Neural progenitor cell (in vitro differentiated cells): ENCODE data around the gene POC1A. TPM values are rescaled to one million over a fixed set of nuclear protein-coding genes. Genes with fewer than 3 reads are reported as not detected.

Experiments
- DNase-seq: peaks from one replicate; pipeline ENCODE4 v3.0.0-alpha.2; 2016; ENCODE audit warnings: low spot score
- H2AFZ ChIP-seq: fragments of 200-600 bp; sonication (generic); replicated peaks from 2 replicates; pipeline ENCODE4 v1.6.1; 2016; ENCODE audit warnings: antibody characterized with exemption
- H3F3A ChIP-seq: fragments of 200-600 bp; sonication (generic); 2 replicates; pipeline ENCODE4 v1.6.1; 2016; ENCODE audit warnings: antibody characterized with exemption, low read depth
- H3K27ac ChIP-seq: fragments of 200-600 bp; sonication (generic); 2 replicates; pipeline ENCODE4 v1.5.1; 2016; ENCODE audit warnings: mild to moderate bottlenecking
- H3K27me3 ChIP-seq: fragments of 200-600 bp; sonication (generic); 2 replicates; pipeline ENCODE4 v1.6.1; 2016; ENCODE audit warnings: mild to moderate bottlenecking, moderate library complexity
- H3K36me3 ChIP-seq: fragments of 200-600 bp; sonication (generic); 2 replicates; pipeline ENCODE4 v1.5.1; 2016
- H3K4me1 ChIP-seq: fragments of 200-600 bp; sonication (generic); 2 replicates; pipeline ENCODE4 v1.6.1; 2016; ENCODE audit warnings: mixed run types
- H3K4me2 ChIP-seq: fragments of 200-600 bp; sonication (generic); 2 replicates; pipeline ENCODE4 v1.6.1; 2016
- H3K4me3 ChIP-seq: fragments of 200-600 bp; sonication (generic); 2 replicates; pipeline ENCODE4 v1.5.1; 2016
- H3K79me2 ChIP-seq: fragments of 200-600 bp; sonication (generic); 2 replicates; pipeline ENCODE4 v1.6.1; 2016; ENCODE audit warnings: low read depth
- H3K9ac ChIP-seq: fragments of 200-600 bp; sonication (generic); 2 replicates; pipeline ENCODE4 v1.6.1; 2016
- H3K9me3 ChIP-seq: fragments of 200-600 bp; sonication (generic); 2 replicates; pipeline ENCODE4 v1.5.1; 2016; ENCODE audit warnings: low read depth
- H4K20me1 ChIP-seq: fragments of 200-600 bp; sonication (generic); 2 replicates; pipeline ENCODE4 v1.6.1; 2016; ENCODE audit warnings: low read depth
- H3K27ac Mint-ChIP-seq: 3 replicates; pipeline ENCODE4 v1.8.0; 2021; ENCODE audit warnings: mixed read lengths
- H3K27me3 Mint-ChIP-seq: 2 replicates; pipeline ENCODE4 v1.8.0; 2022; ENCODE audit warnings: low read depth, mild to moderate bottlenecking, inconsistent platforms, moderate library complexity, mixed read lengths; ENCODE audit not compliant: insufficient read depth
- H3K36me3 Mint-ChIP-seq: 3 replicates; pipeline ENCODE4 v1.8.0; 2021; ENCODE audit warnings: mixed read lengths
- H3K4me1 Mint-ChIP-seq: 3 replicates; pipeline ENCODE4 v1.8.0; 2021; ENCODE audit warnings: mixed read lengths
- H3K4me3 Mint-ChIP-seq: 3 replicates; pipeline ENCODE4 v1.8.0; 2021; ENCODE audit warnings: mild to moderate bottlenecking, moderate library complexity, mixed read lengths
- H3K9me3 Mint-ChIP-seq: 3 replicates; pipeline ENCODE4 v1.8.0; 2020; ENCODE audit warnings: mixed read lengths
- CTCF ChIP-seq: fragments of 200-600 bp; sonication (generic); IDR thresholded peaks from 2 replicates; pipeline ENCODE4 v1.5.1; 2017; ENCODE audit warnings: antibody characterized with exemption, mild to moderate bottlenecking
- EZH2 ChIP-seq: fragments of 200-600 bp; sonication (generic); IDR thresholded peaks from 2 replicates; pipeline ENCODE4 v1.6.1; 2017; ENCODE audit warnings: antibody characterized with exemption, mild to moderate bottlenecking, moderate library complexity
- EZH2phosphoT487 ChIP-seq: fragments of 200-600 bp; sonication (generic); IDR thresholded peaks from 2 replicates; pipeline ENCODE4 v1.6.1; 2017; ENCODE audit warnings: antibody characterized with exemption
- total RNA-seq: library from RNA; depleted of rRNA; stranded (reverse); fragments of >200 nt; gene quantifications from 2 replicates; pipeline ENCODE4 v1.2.3, GENCODE V29; 2015; ENCODE audit warnings: low replicate concordance

The POC1A gene
- total RNA-seq, 1 donor from 2014 or later, result 10.3 TPM

- no peak for TF ChIP-seq CTCF
- TF ChIP-seq EZH2, result no peak
- TF ChIP-seq EZH2phosphoT487, result no peak
- Histone ChIP-seq H3F3A (no peaks in the 10 kb centered on the region), H3K9ac (no peak overlapping the region), H3K4me1 (no peaks in the 10 kb centered on the region), H2AFZ (no peak overlapping the region), H3K79me2 (no peaks in the 10 kb centered on the region), H3K9me3 (no peaks in the 10 kb centered on the region), H3K36me3 (no peaks in the 10 kb centered on the region), H3K4me3 (no peak overlapping the region), H3K27me3 (no peaks in the 10 kb centered on the region), H3K4me2 (no peak overlapping the region), H4K20me1 (no peaks in the 10 kb centered on the region), H3K27ac (no peak overlapping the region)
- no peaks in the 10 kb centered on the region for H3K4me1 Mint-ChIP-seq
- DNase-seq, result no peak
- no peak overlapping the region for H3K27ac Mint-ChIP-seq
- peaks cover 8% of the 10 kb centered on the region for H3K36me3 Mint-ChIP-seq
- no peaks in the 10 kb centered on the region for H3K9me3 Mint-ChIP-seq
- H3K27me3 Mint-ChIP-seq, result peaks cover 2% of the 10 kb centered on the region
- H3K4me3 Mint-ChIP-seq, result no peak overlapping the region
Observed at GRCh38 chr3:52112056-52112455, 42.2 kb downstream of the POC1A start.

- no peak overlapping the region for H2AFZ ChIP-seq
- Mint-ChIP-seq H3K4me3 (no peak overlapping the region), H3K9me3 (no peaks in the 10 kb centered on the region), H3K27me3 (peaks cover 2% of the 10 kb centered on the region), H3K36me3 (peaks cover 12% of the 10 kb centered on the region), H3K4me1 (no peaks in the 10 kb centered on the region), H3K27ac (no peak overlapping the region)
- H3K27me3 ChIP-seq, result no peaks in the 10 kb centered on the region
- H3K9ac ChIP-seq, result no peak overlapping the region
- H3K36me3 ChIP-seq, result no peaks in the 10 kb centered on the region
- DNase-seq, result no peak
- no peaks in the 10 kb centered on the region for H3F3A ChIP-seq
- TF ChIP-seq EZH2 (no peak), CTCF (no peak), EZH2phosphoT487 (no peak)
- no peaks in the 10 kb centered on the region for H3K4me1 ChIP-seq
- H3K4me3 ChIP-seq, result no peak overlapping the region
- H4K20me1 ChIP-seq, result no peaks in the 10 kb centered on the region
- no peak overlapping the region for H3K4me2 ChIP-seq
- no peaks in the 10 kb centered on the region for H3K79me2 ChIP-seq
- H3K27ac ChIP-seq, result no peak overlapping the region
- no peaks in the 10 kb centered on the region for H3K9me3 ChIP-seq
Observed at GRCh38 chr3:52110502-52110901, 43.7 kb downstream of the POC1A start.

GRCh38 chr3:52109611-52110301 lies 44.5 kb downstream of the POC1A start:
- H3F3A ChIP-seq, result no peaks in the 10 kb centered on the region

More at GRCh38 chr3:52109611-52110301, 44.5 kb downstream of the POC1A start:
- no peak for DNase-seq
- H3K36me3 ChIP-seq, result no peaks in the 10 kb centered on the region
- no peaks in the 10 kb centered on the region for H3K4me1 ChIP-seq
- H3K4me2 ChIP-seq, result no peak overlapping the region
- TF ChIP-seq EZH2 (no peak), CTCF (no peak)
- peaks cover 12% of the 10 kb centered on the region for H3K36me3 Mint-ChIP-seq
- H3K9ac ChIP-seq, result no peak overlapping the region
- no peak overlapping the region for H3K4me3 ChIP-seq
- H3K27me3 Mint-ChIP-seq, result peaks cover 2% of the 10 kb centered on the region
- H2AFZ ChIP-seq, result no peak overlapping the region
- H3K9me3 Mint-ChIP-seq, result no peaks in the 10 kb centered on the region
- no peak overlapping the region for H3K27ac Mint-ChIP-seq
- no peaks in the 10 kb centered on the region for H3K27me3 ChIP-seq
- H3K4me3 Mint-ChIP-seq, result no peak overlapping the region
- no peaks in the 10 kb centered on the region for H3K4me1 Mint-ChIP-seq
- no peak overlapping the region for H3K27ac ChIP-seq
- no peaks in the 10 kb centered on the region for H3K9me3 ChIP-seq
- no peaks in the 10 kb centered on the region for H3K79me2 ChIP-seq
- no peaks in the 10 kb centered on the region for H4K20me1 ChIP-seq
